ENCODE measurements around the gene RFX5.
"Not testable (repeated sequence)": the region's sequence is repeated elsewhere in the genome, so short reads cannot be mapped to it uniquely, and the experiment has no call there.

Gene RFX5

DNA sequence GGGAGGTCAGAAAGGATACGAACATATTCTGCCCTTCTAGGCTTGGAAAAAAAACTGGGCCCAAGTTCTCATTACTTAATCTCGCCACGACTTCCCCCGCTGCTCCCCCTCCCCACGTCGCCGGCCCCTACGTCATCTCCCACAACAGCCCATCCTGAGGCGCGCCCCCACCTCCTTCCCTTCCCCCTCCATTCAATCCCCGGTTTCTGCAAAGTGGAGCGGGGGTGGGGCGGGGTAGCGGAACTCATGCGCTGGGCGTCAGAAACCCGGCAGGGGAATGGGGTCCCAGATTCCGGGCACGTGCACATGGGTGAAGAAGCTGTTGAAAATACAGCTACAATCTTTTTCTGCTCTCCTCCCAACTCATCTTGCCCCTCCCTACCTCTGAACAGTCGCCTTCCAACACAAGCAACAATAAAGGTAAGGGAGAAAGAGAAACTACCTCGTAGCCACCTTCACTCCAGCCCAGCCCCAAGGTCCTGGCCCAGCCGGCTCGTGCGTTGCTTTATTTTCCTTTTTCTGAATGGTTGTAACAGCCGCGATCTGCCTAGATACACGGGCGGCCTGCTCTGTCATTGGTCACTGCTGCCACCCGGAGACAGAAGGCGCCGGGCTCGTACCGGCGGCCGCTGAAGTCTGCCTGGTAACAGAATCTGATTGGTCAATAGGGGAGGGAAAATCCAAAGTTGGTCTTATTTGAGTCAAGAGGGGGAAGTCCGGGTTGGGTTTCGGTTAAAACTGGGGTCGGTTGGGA lies at the start of gene RFX5:
RFX5 (minus strand) TSS at position 484 of the 754 bp plus-strand sequence. CDS start 932 bp downstream, outside the sequence.
- peak; percentile 87 for DNase-seq (ENCODE audit: low read depth)
- H3K4me3 ChIP-seq (ENCODE audit: low read depth, low read length) = peak within 1 kb of the TSS; percentile 74

DNA sequence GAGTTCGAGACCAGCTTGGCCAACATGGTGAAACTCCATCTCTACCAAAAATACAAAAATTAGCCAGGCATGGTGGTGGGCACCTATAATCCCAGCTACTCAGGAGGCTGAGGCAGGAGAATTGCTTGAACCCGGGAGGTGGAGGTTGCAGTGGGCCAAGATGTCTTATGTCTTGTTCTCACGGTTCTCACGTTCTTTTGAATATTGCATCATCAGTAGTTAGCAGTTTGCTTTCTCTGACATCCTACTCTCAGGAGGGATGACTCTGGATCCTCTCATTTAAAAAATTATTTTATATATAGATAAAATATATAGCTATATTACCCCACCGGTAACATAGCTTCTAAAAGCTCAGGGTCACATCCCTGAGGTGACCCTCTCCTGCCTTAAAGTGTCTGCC lies 49.2 kb upstream of the RFX5 start:
- peak; percentile 16 for DNase-seq (ENCODE audit: low read depth)

GRCh38 chr1:151393583-151393982 lies 46.5 kb upstream of the RFX5 start:
- H3K4me3 ChIP-seq (ENCODE audit: low read depth, low read length) = no peak overlapping the region
- DNase-seq (ENCODE audit: low read depth) = no peak

More for the DNA sequence above, 49.2 kb upstream of the RFX5 start:
- not testable (repeated sequence) for H3K4me3 ChIP-seq (ENCODE audit: low read depth, low read length)

- DNase-seq (ENCODE audit: low read depth) = no peak
- no peak overlapping the region for H3K4me3 ChIP-seq (ENCODE audit: low read depth, low read length)
Measured at GRCh38 chr1:151391079-151391563, 44.1 kb upstream of the RFX5 start.

- H3K4me3 ChIP-seq (ENCODE audit: low read depth, low read length) = not testable (repeated sequence)
Measured at GRCh38 chr1:151390221-151391078, 43.4 kb upstream of the RFX5 start.

GRCh38 chr1:151386002-151386401 lies 39.0 kb upstream of the RFX5 start:
- H3K4me3 ChIP-seq (ENCODE audit: low read depth, low read length) = no peak overlapping the region
- no peak for DNase-seq (ENCODE audit: low read depth)

More at GRCh38 chr1:151390221-151391078, 43.4 kb upstream of the RFX5 start:
- not testable (repeated sequence) for DNase-seq (ENCODE audit: low read depth)

DNA sequence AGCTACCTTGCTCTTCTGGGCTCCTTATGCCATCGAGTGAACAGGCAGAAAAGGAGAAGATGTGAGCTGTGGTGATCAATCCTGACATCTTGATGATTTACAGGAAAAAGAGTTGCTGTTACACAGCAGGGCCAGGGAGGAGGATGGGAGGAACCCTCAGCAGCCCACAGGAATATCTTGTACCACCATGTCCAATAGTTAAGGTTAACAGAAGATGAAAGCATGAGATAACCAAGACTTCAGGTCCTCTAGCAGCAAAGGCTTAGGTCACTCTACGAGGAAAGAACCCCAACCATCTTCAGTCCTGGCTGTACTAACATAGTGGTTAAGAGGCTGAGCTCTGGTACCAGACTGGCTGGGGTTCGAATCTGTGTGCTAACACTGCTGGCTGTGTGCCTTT lies 37.5 kb upstream of the RFX5 start:
- no peak overlapping the region for H3K4me3 ChIP-seq (ENCODE audit: low read depth, low read length)
- DNase-seq (ENCODE audit: low read depth) = no peak

GRCh38 chr1:151377150-151377884 lies 30.3 kb upstream of the RFX5 start:
- no peak overlapping the region for H3K4me3 ChIP-seq (ENCODE audit: low read depth, low read length)
- DNase-seq (ENCODE audit: low read depth) = no peak

DNA sequence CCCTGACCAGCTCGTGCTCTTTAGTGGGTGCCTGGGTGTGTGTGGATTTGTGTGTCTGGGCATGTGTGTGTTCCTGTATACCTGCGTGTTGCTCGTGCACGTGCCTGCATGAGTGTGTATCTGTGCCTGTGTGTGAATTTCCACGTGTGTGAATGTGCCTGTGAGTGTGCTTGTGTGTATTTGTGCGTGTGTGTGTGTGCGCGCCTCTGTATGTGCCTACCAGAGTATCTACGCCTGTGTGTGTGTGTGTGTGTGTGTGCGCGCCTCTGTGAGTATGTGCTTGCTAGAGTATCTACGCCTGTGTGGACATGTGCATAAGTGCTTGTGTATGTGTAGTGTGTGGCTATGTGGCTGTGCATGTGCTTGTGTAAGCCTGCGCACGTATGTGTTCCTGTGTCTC lies 26.1 kb upstream of the RFX5 start:
- no peak overlapping the region for H3K4me3 ChIP-seq (ENCODE audit: low read depth, low read length)
- DNase-seq (ENCODE audit: low read depth) = no peak

DNA sequence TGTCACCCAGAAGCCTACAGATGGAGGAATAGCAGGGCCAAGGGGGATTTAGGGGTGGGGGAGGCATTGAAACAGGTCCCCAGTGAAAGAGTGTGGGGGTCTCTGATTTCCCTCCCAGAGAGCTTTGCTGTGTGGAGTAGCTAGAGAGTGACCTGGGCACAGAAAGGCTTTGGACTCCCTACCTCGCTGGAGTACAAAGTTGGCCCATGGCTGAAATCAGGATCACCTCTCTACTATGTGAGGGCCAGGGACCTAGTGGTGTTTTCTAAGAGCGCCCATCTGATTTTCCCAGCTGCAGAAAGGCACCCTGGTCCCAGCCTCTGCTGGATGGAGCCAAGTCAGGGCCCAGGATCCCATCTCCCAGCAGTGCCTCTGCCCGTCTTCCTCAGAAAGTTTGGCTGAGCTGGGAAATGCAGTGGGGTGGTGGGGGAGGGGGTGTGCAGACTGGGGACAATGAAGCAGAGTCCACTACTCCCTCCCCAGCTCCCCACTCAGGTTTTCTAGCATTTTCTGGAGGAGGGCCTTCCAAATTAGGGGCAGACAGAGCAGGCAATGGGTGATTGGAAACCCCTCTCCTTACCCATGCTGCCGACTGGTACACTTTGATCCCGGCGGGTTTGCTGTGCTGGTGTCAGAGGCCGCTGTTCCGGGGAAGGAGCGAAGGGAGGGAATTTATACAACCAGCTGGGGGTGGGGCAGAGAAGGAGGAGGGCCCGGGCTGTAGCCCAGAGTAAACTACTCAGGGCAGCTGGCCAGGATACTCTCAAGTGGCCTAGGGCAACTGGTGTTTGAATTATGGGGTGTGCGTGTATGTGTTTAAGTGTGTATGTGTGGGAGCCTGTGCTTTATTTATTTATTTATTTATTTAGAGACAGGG lies 25.2 kb upstream of the RFX5 start, which contains the start of gene SELENBP1:
SELENBP1 (minus strand) TSS at position 648 of the 877 bp plus-strand sequence; CDS start at position 584, 64 bp downstream.
- peak within 1 kb of the TSS; percentile 39 for H3K4me3 ChIP-seq (ENCODE audit: low read depth, low read length)
- DNase-seq (ENCODE audit: low read depth) = peak; percentile 36

DNA sequence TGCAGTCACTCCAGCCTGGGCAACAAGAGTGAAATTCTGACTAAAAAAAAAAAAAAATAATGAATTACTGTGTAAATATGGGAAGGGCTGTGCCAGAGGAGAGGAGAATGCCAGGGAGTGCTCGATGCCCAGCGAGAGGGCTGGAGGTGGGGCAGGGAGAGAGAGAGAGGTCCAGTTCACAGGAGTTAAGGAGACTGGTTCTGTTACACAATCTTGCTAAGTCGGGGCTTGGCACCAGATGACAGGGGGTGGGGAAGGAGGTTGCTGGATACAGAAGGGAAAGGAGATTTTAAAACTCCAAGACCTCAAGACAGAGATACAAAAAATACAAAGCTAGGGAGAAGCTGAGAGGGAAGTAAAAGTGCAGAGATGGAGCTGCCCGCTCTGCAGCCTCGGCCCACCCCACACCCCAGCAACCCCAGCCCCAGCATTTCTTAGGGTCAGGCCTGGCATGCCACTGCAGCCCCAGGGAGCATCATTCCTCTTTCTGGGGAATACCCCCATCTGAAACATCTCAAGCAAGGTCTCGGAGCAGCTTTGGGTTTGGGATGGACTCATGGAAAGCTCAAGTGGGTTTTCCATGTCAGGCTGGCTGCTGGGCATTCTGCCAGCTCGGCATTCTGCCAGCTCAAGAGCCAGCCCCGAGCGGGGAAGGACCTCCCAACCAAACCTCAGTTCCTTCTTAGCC lies 24.5 kb upstream of the RFX5 start:
- DNase-seq (ENCODE audit: low read depth) = no peak
- peak overlapping the region; percentile 39 for H3K4me3 ChIP-seq (ENCODE audit: low read depth, low read length)

DNA sequence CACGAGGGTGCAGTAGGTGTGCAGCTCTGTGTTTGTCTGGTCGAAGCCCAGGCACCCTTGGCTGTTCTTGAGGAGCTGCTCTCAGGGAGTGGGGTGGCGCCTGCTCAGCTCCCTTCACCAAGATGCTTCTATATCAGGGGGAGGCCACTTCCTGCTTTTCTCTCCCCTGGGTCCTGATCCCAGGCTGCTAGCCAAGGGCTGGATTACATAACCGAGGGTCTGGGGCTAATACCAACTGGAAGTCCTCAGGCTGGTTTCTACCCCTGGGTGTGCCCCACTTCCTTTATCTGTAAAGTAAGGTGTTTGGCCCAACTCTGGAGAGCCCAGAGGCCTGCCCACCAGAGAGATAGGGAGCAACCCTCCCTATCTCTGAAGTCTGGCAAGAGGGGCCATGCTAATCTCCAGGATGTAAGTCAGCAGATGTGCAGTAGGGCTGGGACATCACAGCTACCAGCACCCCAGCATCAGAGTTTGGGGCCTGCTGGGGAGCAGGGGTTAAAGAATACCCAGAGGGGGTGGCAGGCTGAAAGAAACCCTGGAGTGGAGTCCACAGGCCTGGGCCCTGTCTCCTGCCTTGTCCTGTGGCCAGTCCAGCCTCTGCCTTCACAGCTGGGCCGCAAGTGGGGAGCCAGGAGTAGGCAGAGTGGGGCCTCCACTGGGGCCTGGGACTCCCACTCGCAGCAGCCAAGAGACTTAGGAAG lies 23.3 kb upstream of the RFX5 start:
- DNase-seq (ENCODE audit: low read depth) = no peak

GRCh38 chr1:151369621-151370048 lies 22.6 kb upstream of the RFX5 start:
- H3K4me3 ChIP-seq (ENCODE audit: low read depth, low read length) = no peak overlapping the region
- DNase-seq (ENCODE audit: low read depth) = no peak

More for the DNA sequence above, 23.3 kb upstream of the RFX5 start:
- no peak overlapping the region for H3K4me3 ChIP-seq (ENCODE audit: low read depth, low read length)

GRCh38 chr1:151369302-151369610 lies 22.2 kb upstream of the RFX5 start:
- no peak for DNase-seq (ENCODE audit: low read depth)
- H3K4me3 ChIP-seq (ENCODE audit: low read depth, low read length) = no peak overlapping the region

GRCh38 chr1:151368393-151369301 lies 21.6 kb upstream of the RFX5 start:
- H3K4me3 ChIP-seq (ENCODE audit: low read depth, low read length) = no peak overlapping the region
- no peak for DNase-seq (ENCODE audit: low read depth)

DNA sequence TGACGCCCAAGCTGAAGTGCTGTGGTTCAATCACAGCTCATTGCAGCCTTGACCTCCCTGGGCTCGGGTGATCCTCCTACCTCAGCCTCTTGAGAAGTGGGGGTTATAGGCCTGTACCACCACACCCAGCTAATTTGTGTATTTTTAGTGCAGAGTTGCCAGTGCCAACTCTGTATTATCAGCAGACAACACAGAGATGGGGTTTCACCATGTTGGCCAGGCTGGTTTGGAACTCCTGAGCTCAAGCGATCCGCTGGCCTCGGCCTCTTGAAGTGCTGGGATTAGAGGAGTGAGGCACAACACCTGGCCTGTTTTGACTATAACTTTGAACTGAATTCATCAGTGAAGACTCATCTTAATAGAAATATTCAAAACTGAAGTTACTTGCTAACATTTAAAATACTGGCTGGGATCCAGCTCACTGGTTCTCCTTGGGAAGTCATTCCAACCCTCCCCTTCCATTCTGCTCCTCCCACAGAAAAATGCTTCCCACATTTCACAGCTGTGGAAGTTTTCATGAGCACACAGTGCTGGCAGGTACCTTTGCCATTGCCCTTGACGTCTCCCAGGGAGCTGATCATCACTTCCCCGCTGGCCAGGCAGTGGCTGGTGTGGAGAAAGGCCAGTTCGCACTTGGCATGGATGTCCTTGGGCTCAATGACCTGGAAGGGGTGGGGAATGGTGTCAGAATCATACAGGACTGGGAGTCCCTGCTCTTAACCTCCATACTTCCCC lies 20.8 kb upstream of the RFX5 start:
- no peak for DNase-seq (ENCODE audit: low read depth)
- H3K4me3 ChIP-seq (ENCODE audit: low read depth, low read length) = no peak overlapping the region

All from skeletal muscle cell (primary cell).